NCI-H82 (cell line): Measurements from ENCODE around the gene TPRKB.
"Not testable (repeated sequence)": the region's sequence is repeated elsewhere in the genome, so short reads cannot be mapped to it uniquely, and the experiment has no call there.

Experiments used
- DNase-seq: peaks from one replicate; lab custom pipeline; 2025; lab: John Stamatoyannopoulos, UW

The TPRKB gene

DNA sequence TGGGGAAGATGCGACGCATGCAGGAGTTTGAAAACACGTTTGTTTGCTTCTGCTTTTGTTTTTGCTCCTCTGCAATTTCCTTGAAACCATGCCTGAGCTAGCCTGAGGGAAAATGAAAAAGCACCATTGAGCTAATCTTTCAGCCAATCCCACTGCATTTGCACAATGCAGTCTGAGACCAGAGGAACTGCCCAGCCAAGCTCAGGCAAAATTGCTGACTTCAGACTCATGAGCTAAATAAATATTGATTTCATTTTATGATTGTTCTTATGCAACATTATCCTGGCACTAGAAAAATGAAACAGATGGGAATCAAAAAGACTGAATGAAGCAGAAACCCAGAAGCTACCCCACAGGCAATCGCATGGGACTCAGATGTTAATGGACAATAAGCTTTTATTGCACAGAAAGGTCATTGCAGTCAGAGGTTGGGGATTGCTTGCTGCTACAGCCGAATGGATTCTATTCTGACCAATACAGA, 37.0 kb downstream of the TPRKB start:
- no peak for DNase-seq

DNA sequence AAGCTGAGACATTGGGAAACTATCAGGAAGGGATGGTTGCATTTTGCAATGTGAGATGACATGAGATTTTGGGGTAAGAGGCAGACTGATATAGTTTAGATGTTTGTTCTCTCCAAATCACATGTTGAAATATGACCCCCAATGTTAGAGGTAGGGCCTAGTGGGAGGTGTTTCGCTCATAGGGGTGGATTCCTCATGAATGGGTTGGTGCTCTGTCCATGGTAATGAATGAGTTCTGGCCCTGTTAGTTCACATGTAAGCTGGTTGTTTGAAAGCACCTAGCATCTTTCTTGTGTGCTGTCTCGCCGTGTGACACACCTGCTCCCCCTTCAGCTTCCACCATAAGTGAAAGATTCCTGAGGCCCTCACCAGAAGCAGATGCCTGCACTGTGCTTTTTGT, 37.7 kb downstream of the TPRKB start:
- DNase-seq = no peak

DNA sequence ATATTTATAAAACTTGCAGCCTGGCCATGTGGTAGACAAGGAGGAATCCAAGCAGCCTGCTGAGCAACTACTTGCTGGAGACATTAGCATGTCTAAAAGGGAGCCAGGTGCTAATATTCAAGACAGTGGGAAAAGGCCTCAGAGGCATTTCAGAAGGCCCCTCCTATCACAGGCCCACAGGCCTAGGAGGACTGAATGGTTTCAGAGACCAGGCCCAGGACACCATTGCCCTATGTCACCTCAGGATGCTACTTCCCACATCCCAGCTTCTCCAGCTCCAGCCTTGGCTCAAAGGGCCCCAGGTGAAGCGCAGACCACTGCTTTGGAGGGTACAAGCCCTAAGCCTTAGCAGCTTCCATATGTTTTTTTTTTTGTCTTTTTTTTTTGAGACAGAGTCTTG, 39.0 kb downstream of the TPRKB start:
- no peak for DNase-seq

DNA sequence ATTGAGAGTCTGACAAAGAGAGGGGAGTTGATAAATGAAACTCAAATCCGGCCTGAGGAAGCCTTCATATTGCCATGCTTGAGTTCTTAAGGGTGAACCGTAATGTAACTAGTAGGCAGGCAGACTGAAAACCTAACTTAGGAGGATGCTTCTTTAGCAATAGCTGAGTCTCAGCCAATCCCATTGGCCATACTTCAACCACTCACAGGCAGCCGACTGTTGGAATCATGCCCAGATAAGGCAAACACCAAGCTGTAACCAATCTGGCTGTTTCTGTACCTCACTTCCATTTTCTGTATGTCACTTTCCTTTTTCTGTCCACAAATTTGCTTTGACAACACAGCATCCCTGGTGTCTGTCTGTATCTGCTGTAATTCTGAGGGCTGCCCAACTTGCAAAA, 39.5 kb downstream of the TPRKB start:
- DNase-seq = no peak

DNA sequence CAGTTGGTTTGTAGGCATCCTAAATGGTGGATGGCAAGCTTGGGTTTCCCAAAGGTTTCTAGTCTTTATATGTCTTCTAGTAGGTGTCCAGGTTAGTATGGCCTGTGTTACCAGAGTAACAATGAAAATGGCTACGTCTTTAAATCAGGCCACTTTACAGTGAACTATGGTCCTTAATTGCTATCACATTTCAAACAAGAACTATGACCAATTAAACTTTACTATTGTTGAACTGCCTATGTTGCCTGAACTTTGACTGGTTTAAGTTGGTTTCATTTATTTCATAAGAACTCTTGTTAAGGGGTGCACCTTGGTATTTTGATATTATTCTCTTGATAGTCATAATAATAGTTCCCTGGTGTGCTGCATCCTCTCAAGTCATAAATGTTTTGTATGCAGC, 40.2 kb downstream of the TPRKB start:
- not testable (repeated sequence) for DNase-seq

DNA sequence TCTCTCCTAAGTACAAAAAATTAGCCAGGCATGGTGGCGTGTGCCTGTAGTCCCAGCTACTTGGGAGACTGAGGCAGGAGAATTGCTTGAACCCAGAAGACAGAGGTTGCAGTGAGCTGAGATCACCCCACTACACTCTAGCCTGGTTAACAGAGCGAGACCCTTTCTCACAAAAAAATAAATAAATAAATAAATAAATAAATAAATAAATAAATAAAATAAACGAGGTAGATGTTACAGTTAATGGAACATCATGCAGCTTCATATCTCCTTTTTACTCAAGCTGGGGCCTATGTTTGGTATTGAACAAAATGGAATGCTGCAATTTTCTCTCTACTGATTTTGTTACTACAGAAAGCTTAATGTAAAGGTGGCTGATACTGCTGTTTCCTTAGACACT, 40.6 kb downstream of the TPRKB start:
- DNase-seq = not testable (repeated sequence)

DNA sequence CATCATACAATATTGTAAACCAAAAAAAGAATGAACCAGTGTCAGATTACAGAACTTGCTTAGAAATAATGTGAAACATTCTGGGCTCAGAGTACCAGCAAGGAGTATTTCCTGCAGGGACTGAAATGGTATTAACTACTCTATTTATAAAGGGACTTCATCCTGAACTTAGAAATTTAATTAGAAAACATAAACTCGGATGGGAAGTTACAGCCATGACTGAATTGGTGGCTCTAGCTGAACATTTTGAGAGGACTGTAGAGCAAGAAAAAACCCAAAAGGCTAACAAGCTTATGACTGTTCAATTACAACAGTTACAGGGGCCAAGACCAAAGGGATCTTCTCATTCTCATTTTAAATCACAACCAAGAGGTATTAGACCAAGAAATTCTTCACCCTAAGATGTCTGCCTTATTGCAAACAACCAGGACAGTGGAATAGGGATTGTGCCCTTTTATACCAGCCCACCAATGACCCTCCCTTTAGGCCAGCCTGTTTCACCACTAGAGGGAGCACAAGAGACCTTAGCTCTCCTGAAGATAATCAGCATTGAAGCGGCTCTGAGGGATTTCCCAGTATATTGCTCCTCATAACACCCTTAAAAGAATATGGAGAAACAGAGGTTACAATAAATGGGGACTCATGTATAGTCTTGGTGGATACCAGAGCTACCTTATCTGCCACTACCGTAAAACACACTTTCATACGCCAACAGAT, 46.6 kb downstream of the TPRKB start:
- peak; percentile 84 for DNase-seq

DNA sequence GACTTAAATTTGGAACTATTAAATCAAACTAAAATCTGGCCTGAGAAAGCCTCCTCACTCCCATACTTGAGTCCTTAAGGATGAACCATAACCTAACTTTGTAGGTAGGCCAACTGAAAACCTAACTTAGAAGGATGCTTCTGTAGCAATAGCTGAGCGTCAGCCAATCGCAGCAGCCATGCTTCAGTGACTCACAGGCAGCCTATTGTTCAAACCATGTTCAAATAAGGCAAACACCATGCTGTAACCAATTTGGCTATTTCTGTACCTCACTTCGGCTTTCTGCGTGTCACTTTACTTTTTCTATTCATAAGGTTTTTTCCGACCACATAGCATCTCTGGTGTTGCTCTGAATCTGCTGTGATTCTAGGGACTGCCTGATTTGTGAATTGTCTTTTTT, 48.7 kb downstream of the TPRKB start:
- DNase-seq = not testable (repeated sequence)

DNA sequence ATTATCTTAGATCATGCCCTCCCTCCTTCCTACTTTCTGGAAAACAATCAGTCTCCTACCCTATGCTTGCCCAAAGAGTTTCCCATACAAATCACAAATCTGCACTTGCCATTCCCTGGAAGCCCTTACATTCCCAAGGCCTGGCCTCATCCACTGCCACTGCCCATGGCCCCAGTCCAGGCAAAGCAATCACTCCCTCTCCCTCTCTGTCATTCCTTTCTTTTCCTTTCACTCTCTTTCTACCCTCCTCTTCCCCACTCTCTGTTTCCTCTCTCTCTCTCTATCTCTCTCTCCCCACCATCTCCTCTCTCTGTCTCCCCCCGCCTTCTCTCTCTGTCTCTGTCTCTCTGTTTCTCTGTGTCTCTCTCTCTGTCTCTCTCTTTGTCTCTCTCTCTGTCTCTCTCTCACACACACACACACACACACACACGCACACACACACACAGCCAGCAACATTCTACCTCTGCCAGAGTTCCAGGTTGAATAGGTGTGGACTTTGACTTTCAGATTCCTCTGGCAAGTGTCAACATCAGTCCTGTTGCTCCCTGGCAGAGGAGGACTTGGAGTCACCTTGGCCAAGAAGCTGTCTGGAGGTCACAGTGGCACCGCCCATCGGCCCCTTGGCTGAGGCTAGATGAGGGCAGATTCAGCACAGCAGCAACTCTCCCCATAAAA, 51.2 kb downstream of the TPRKB start:
- no peak for DNase-seq

DNA sequence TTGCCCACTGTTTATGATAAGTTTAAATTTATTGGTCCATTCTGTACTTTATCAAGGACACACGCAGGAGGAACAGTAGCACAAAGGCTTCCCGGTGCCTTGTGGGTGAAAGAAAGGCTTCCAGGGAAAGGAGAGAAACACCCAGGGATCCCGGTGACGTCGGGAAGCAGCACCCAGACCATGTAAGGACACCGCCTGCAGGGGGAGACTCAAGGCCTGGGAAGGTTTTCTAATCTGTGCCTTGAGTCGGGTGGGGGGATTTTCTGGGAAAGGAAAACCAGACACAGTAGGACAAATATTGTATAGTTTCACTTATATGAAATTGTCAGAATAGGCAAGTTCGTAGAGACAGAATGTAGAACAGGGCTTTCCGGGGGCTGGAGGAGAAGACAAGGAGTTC, 52.2 kb downstream of the TPRKB start:
- peak; percentile 66 for DNase-seq

DNA sequence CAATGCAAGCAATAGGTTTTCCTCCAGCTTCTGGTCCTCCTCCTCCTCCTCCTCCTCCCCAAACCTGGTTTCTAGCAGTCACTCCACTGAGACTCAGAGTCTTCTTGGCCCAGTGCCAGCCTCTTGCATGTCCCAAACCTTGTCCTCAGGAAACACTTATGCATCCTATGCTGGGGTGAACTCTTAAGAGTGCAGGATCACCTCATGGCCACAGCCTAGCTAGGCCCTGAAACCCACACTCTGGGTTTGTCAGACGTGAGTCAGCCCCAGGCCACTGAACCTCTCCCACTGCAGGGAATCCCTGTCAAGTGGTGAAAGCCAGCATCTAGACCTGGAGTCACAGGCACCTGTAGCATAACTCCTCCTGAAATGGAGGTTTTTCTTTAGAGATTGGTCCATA, 52.8 kb downstream of the TPRKB start:
- DNase-seq = not testable (repeated sequence)

DNA sequence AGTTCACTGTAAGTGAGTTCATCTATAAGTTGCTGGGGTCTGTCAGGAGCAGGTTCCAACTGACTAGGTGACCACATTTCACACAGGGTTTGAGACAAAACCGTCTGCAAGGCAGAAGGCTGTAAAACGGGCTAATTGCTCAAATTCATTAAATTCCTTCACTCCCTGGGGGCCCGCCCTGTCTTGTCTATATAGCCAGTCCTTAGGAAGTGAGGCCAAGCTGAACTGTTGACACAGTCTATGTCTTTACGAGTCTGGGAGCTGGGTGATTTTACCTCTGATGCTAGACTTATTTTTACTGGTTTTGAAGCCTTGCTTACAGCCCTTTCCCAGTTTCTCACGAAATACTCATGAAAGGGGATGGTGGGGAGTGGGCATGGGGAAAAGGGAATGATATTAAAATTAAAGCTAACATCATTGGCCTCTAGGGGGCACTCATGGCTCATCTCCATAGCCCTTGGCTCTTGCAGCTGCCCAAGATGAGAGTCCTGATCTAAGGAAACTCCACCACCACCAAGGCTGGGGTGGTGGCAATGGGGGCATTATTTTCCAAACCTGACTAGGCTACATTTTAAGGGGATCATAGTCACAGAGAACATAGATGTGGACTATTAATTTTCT, 57.1 kb downstream of the TPRKB start:
- DNase-seq = peak; percentile 74
